Muscle of arm (tissue), 12 donors: Measurements from ENCODE around the gene SDK2. TPM values are rescaled to one million over a fixed set of nuclear protein-coding genes. Genes with fewer than 3 reads are reported as not detected.
"Not testable (repeated sequence)": the region's sequence is repeated elsewhere in the genome, so short reads cannot be mapped to it uniquely, and the experiment has no call there.

Experiments used
- DNase-seq: peaks from one replicate; pipeline ENCODE4 v3.0.0-alpha.2; 2013
- polyA plus RNA-seq, 12 donors: library from polyadenylated mRNA; unstranded; fragments of 120-200 nt; gene quantifications; one replicate each; pipeline ENCODE4 v1.2.1, GENCODE V29; 2013; ENCODE audit not compliant: insufficient read length in 12 of 12

SDK2 gene
- polyA plus RNA-seq, 12 donors, result 14.0 to 38.3 (median 28.7) TPM

DNA sequence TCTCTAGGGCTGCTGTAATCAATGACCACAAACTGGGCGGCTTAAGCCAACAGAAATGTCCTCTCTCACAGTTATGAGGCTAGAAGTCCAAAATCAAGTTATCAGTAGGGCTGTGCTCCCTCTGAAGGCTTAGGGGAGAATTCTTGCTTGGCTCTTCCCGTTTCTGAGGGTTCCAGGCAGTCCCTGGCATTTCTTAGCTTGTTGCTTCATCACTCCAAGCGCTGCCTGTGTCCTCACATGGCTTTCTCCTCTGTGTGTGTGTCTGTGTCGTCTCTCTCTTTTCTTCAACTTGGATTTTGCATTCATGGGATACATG, 318.8 kb downstream of the SDK2 start:
- DNase-seq, result no peak

DNA sequence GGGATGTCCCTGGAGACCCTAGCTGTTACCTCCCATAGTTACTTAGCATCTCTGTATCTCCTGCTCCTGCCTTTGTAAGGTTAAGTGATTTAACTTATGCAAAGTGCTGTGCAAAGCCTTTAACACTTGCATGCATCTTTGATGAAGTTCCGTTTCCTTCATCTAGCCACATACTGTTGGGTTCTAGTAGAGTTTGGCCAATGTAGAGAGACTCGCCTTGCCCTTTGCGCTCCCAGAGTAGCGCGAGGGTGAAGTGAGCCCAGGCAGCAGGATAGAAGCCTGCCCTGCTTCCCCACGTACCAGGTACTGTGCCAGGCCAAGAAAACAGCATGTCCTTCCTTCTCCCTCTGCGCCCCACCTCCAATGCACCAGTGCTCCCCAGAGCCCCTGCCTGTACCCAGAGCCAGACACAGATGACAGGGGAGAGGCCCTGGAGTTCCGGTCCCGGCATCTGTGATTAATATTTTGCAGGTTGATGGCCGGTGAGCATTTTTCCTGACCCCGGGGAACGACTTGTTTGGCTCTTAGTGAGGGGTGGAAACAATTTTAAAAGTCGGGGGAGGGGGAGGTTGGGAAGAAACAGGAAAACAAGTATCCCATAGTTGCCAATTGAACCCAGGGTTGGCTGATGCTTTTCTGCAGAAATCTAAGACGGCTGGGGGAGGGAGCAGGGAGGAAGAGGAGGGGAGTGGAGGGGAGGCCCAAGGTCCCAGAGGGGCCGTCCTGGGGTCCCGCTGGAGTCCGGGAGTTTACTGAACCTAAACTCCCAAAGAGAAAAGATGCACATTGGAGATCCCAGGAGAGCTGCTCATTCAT, 319.3 kb downstream of the SDK2 start:
- no peak for DNase-seq

DNA sequence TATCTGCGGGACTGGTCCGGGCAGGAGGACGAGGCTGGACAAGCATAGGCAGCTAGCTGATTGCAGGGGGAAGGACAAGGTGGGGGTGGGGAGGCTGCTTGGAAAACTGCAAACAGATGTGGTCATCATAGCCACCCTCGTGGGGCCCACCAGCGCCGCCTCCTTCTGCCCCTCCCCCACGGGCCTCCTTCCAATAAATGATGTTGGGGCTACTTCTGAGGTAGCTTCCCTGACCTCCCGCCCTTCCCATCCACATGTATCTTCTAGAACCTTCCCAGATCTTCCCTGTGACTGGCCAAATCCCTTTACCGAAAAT, 320.1 kb downstream of the SDK2 start:
- DNase-seq, result peak; percentile 83

DNA sequence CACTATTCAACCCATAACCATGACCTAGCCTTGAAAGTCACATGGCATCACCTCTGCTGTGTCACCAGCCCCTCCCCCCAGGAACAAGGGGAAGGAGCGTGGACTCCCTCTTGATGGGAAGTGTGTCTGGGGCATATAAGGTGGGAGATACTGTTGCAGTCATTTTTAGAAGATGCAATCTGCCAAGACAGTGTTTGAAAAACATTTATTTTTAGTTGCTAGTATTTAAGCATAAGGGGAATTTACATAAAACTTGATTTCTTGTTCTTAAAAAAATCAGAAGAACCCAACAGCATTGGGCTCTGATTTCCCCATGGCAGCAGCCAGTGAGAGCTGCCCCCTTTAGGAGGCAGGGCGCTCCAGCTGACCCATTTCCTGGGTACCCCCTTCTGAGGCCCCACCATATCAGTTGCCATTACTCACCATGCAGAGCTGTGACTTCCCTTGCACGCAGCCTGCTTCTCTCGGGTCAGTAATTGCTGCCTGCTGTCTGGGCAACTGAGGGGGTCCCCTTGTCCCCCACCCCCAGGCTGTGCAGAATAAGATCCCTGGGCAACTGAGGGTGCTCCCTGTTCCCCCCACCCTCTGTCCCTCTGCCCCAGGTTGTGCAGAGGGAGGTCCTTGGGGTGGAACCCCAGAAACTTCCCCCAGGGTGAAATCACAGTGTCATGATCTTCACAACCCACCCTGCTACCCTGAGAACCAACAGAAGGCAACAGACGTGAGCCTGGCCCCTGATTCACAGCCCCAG, 320.7 kb downstream of the SDK2 start:
- DNase-seq, result no peak

DNA sequence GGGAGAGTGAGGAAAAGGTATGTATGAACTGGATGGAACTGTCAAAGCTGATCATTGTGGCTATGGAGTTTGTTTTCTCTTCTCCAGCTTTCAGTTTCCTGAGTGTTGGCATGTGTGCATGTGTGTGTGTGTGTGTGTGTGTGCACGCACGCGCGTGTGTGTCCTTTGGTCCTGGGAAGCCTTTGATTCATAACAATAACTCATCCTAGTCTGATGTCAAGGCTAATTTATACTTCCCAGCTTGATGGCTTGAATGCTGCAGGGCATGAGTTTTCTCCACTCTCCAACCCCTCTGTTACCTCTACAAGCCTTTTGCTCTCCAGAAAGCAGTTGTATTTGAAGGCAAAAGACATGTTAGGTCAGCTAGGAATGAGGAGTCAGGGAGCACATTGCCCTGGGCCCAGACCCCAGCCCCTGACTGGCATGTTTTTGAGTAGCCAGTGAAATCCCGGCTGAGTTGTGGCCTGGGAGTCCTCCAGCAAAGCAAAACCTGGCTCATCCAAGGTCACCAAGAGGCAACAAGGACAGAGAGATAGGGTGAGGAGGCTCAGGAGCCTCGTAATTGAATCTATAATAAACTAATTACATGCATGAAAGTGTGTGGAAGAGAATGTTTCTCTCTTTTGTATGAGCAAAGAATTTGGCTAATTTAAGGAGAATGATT, 323.5 kb downstream of the SDK2 start:
- no peak for DNase-seq

DNA sequence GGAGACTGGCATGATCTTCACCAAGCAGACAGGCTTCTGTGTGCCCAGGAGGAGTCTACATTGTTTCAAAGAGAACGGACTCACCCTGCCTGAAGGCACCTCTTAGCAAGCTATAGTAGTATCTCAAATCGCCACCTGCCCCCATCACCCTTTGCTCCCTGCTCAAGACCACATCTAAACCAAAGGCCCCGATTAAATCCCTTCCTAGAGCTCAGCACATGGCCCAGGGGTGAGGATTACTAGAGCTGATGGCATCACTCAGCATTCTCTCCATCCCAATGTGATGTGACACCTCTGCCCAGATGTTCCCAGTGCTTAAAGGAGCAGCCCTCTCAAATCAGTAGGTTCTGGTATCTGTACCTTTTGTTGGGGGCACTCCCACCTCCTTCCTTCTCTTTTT, 324.5 kb downstream of the SDK2 start:
- no peak for DNase-seq

DNA sequence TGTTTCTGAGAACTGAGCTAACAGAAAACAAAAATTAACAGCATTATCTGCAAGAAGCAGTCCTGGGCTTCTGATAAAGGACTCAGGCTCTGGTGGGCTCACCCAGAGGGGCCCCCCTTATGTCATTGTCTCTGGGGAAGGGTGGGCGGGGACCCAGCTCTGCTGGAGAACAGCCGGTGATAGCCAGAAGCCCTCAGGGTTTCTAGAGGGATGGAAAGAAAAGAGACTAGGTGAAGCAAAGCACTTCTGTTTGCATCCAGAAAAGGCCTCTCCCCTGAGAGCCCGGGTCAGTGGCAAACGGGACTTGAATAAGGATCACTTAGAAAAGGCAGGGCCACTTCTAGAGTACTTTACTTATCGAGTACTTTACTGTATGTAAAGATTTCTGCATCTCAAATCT, 325.4 kb downstream of the SDK2 start:
- DNase-seq, result no peak

DNA sequence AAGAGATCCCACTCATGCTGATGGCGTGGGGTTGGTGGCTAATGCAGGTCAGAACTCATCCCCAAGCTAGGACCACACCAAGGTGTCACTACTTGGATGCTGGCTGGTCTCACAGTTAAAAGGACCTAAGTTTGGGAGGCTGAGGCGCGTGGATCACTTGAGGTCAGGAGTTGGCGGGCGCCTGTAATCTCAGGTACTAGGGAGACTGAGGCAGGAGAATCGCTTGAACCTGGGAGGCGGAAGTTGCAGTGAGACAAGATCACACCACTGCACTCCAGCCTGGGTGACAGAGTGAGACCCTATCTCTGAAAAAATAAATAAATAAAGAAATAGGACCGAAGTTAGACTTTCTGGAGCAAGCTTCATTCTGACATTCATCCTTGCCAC, 325.8 kb downstream of the SDK2 start:
- DNase-seq, result no peak

DNA sequence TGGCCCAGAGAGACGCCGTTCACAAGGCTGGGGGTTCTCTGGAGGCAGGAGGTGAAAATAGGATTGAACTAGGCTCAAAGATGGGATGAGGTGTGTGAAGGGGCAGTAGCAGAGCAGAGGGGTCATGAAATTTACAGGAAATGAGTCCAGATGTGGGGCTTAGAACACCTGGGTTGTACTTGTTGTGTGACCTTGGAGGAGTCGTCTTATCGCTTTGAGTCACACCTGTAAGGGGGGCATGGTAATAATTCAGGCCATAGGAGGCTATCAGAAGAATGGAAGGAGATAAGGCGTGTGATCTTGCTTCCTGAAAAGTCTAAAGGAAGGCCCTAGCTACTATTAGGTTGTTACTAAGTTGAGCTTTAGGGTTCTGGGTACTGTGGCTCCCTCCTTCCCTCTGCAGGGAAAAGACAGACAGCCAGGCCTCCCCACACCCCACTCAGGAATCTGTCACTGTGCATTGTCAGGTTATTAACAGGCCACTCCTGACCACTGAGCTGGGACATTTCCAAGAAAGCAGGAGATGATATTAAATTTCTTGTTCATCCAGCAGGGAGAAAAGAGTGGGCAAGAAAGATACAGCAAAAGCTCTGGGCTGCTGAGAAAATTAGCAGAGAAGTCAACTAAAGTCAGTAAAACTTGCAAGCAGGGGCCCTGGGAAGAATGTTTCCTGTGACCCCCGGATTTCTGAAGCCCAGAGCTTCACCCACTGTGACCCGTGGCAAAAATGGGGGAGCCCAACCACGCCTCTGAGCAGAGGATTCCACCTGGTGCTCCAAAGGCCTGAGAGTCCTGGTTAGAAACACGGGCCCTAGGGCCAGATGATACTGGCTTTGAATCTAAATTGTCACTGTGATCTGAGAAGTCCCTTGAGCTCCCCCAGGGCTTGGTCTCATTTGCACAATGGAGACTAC, 326.5 kb downstream of the SDK2 start:
- DNase-seq, result no peak

DNA sequence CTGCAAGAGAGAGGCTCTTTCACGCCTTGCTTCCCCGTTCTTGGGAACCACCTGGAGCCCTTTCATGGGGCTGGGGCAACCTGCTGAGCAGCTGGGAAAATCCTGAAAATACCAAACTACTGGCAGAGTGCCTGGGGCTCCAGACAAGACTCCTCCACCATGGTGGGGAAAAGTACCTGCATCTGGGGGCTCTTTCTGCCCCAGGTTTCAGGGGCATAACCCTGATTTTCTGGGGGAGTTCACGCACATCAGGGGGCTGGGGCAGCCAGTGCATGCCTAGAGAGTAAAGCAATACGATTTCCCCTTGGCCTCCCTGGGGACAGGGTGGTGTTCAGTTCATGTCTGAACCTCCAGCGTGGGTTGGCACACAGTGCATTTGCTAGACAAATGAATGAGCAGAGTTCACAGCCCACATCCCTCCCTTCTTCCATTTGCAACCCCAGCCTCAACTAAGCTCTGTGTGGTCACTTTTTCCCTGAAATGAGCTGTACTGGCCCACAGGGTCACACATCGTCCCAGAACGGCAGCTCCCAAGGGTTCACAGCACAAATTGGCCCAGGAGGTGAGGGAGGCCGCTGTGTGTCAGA, 327.2 kb downstream of the SDK2 start:
- DNase-seq, result no peak

DNA sequence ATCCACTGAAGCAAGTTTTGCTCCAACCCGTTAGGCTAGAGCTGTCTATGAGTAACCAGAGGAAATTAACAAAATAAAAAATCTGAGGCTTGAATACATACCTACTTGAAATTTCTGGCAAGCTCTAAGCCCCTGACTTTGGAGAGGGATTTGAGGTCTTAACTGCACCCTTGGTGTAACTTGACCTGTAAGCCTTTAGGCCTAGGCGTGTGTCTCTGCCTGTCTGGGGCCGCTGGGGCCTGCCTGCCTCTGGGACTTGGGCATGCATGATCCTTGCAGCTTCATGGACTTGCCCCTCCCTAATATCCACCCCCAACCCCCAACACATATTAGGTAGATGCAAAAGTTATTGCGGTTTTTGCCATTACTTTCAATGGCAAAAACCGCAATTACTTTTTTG, 328.8 kb downstream of the SDK2 start:
- no peak for DNase-seq

DNA sequence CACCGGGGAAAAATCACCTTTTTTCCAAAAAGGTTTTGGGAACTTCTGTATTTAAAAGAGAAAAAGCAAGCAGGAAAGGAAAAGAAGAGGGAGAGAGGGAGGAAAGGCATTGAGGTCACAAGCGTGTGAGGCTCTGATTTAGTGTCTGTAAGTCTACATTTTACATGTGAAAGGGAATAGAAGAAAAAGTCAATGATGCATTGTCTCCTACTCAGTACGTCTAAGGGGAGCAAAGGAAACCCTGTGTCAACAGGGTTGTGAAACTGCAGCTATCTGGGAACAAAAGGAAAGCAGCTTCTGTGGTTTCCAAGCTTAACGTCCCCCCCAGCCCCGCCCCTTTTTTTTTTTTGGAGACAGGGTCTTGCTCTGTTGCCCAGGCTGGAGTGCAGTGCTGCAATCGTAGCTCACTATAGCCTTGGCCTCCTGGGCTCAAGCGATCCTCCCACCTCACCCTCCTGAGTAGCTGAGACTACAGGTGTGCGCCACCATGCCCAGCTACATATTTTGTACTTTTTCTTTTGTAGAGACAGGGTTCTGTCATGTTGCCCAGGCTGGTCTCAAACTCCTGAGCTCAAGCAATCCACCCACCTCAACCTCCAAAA, 330.6 kb downstream of the SDK2 start:
- no peak for DNase-seq

DNA sequence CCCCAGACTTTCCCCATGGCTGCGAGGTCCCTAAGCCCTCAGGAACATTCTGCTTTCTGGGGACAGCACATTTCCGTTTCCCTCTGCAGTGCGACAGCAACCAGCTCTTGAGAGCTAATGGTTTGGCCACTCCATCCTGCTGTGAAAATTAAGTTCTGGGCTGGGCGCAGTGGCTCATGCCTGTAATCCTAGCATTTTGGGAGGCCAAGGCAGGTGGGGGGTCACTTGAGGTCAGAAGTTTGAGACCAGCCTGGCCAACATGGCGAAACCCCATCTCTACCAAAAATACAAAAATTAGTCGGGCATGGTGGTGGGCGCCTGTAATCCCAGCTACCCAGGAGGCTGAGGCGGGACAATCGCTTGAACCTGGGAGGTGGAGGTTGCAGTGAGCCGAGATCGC, 331.4 kb downstream of the SDK2 start:
- DNase-seq, result not testable (repeated sequence)

DNA sequence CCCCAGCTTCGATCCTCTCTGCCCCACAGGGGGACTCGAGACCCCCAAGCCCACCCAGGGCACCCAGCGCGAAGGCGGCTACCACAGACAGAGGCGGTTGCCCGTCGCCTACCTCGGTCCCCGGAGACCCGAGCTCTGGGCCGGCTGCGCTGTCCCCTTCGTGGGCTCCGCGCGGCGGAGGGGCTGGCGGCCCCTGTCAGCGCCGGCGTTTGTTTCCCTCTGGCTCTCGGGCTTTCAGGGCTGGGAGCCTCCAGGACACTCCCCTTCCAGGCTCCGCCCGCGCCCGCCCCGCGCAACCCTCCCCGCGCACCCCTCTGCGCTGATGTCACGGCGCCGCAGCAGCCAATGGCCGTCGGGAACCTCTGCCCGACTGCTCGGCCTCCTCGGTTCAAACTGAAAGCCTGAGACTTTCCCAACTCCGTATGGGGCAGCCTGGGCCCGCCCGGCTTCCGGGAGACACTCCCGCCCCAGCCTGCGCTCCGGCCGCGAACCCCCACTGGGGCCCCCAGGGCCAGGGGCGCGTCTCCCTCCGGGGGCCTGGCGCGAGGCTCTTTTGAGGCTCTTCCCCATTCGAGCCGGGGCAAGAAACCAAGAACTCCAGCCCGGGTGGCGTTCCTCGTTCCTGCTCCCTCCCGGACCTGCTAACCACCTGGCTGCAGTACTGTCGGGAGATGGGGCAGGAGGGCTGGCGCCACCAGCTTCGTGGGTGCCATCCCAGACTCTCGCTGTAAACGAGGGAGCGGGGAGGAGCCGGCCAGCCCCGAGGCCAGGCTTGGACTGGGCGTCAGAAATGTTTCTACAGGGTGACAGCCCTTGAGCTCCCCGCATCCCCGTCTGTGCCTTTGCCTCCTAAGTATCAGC, 332.2 kb downstream of the SDK2 start, which contains the start of gene CDC42EP4:
CDC42EP4 (minus strand) TSS at position 221 of the 861 bp plus-strand sequence. CDS start 25,501 bp downstream, outside the sequence.
- DNase-seq, result peak; percentile 95

DNA sequence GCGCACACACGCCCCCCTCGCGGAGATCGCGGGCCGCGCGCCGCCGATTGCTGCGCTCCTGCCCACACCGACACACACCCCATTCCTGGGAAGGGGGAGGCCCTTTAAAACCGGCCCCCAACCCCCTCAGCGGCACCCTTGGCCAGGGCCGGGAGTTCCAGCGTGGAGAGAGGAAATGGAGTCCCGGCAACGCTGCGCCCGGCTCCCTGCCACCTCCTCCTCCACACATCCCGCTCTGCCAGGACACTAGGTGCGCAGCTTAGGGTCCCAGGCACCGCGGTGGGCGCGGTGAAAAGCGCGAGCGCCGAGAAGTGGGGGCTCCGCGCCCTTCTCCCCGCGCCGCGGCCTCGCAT, 332.8 kb downstream of the SDK2 start:
- no peak for DNase-seq

DNA sequence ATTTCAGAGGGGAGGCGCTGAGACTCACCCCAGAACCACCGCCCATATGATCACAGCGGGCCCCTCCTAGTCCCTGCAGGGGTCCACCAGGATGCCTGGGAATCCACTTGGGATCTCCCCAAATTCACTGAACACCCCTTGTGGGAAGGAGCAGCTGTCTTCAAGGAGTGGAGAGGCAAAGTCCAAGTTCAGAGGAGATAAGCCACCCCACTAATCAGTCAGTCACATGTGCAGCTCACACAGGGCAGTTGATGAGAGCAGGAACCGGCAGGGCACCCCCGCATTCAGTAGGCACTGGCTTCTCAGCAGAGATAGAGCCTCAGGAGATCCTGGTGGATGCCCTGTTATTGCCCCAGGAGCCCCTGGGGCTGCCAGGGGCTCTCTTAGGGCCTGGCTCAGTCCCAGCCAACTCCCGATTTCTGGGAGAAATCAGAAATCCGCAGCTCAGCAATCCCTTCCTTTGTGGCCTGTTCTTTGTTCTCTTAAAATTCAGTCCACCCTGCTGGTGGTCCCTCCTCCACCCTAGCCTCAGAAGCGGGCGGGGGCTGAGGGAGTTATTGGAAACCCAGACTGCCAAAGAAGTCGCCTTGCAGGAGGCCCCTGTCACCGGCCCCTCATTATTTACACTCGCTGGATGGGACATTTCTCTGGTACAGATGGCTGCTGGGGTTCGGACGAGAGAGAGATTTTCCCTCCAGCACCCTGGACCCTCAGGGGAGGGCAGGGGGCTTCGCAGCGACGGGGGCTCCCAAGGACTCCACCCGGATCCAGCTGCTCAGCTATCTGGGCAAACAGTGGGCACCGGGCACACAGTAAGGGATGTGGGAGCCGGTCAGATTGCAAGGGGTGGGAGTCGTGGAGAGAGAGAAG, 334.3 kb downstream of the SDK2 start:
- peak; percentile 30 for DNase-seq

DNA sequence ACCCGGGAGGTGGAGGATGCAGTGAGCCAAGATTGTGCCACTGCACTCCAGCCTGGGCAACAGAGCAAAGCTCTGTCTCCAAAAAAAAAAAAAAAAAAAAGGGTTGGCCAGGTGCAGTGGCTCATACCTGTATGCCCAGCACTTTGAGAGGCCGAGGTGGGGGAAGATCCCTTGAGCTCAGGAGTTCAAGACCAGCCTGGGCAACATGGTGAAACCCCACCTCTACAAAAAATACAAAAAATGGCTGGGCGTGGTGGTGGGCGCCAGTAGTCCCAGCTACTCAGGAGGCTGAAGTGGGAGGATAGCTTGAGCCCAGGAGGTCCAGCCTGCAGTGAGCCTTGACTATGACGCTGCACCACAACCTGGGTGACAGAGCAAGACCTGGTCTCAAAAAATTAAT, 335.3 kb downstream of the SDK2 start:
- not testable (repeated sequence) for DNase-seq

DNA sequence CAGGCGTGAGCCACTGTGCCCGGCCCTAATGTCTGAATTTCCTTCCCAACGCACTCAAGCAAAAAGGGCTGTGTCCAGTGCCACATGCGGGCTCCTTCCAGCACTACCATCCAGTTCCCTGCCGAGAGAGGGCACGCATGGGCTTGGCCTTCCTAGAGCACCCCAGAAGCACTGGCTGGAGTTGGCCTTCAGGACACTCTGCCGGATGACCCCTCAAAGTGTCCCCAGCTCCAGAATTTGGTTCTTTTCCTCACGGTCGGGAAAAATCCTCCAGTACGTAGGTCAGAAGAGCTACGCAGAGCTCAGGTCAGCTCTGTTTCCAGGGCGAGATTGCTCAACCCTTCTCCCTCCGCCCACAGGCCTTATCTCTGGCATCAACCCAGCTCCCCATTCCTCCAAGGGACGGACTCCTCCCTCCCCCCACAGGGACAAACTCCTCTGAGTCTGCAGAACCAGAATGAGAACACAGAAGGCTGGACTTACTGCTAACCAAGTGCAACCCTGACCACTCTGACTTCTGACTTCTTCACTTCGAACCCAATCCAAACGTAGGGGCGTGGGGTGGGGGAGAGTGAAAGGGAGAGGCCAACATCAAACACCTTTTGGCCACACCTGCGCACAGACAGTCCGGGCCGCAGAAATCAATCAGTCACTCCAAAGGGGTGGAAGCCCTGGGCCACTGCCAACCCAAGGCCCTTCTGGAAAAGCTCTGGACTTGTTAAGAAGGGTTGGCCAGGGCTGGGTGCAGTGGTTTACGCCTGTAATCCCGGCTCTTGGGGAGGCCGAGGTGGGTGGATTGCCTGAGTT, 336.0 kb downstream of the SDK2 start:
- no peak for DNase-seq
